HG02970 (cell line): ENCODE measurements around the gene EGFR.

Experiments used
- ATAC-seq: cut with Tn5 transposase; IDR thresholded peaks from one replicate; pipeline ENCODE4 v1.9.1; 2021; ENCODE audit warnings: mild to moderate bottlenecking, moderate library complexity, moderate number of reproducible peaks; ENCODE audit not compliant: unreplicated experiment, low FRiP score

Gene EGFR

DNA sequence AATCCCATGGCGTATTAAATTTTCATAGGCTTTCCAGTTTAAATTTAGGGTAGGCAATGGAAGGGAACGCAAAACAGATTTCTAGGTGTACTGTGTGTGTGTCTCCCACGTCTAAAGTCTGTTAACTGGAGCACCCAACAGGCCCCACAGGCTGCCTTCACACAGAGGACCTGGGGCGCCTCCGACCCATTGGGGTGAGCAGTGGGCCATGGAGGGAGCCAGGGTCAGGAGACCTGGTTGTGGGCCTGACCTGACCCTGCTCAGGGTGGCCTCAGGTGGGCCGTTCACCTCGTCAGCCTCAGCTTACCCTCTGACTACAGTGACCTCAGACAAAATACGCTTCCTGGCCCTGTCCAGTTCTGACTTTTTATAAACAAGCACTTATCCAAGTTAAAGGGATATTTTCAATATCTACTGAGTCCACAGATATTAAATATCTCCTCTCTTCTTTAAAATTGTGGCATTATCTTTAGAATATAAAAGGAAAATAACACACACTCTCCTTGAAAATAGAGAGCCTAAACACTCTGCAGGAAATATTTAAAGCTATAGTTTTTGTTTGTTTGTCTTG is 159.6 kb downstream of the EGFR start:
- ATAC-seq = no peak

DNA sequence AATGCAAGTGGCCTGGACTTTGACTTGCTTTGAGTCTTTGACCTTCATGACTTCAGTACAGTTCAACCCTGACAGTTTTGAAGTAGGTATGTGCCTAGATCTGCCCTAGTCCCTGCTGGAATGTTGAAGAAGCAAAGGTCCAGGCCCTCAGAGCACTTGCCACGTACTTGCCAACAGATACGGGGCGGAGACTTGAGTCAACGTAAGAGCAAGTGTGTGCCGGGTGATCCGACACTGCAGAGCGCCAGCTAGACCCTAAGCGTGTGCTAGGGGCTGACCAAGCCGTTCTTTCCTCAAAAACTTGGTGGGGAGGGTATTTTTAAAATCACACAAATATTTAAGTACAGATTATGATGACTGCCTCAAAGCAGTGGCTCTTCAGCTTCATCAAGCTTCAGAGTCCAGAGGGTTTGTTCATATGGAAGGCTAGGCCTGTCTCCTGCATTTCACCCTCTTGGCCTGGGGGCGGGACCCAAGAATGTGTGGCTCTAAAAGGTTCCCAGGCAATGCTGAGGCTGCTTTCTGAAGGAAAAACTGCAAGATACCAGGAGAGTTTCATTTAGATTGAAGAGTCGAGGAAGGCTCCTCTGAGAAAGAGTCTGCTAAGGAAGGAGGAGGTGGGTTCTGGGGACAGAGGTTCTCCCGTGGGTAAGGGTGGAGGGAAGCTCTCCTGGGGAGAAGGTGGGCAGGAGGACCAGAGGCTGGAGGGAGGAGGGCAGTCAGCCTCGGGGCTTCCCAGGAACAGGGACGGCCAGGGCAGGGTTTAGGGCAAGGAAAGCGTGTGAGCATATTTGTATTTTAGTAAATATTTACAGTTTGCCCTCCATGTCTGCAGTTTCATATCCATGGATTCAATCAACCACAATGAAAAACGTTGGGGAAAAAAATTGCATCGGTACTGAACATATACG is 160.3 kb downstream of the EGFR start:
- no peak for ATAC-seq

DNA sequence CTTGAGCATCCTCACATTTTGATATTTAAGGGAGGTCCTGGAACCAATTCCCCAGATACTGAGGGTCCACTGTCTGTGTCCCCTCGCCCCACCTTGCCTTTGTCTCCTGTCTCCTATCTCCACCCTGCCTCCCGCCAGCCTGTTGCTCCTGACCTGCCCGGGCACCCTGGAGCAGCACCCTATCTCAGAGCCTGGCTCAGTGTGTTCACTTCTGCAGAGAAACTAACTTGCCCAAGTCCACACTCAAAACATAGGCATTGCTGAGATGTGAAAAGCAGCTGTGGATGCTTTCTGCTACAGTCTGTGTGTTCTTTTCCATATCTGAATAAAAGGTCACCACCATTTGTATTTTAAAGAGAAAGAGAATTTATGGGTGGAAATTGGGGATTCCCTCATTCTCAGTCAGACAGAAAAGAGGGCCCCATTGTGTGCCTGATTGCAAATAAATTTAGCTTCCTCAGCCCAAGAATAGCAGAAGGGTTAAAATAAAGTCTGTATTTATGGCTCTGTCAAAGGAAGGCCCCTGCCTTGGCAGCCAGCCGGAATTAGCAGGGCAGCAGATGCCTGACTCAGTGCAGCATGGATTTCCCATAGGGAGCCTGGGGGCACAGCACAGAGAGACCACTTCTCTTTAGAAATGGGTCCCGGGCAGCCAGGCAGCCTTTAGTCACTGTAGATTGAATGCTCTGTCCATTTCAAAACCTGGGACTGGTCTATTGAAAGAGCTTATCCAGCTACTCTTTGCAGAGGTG is 161.3 kb downstream of the EGFR start:
- no peak for ATAC-seq

DNA sequence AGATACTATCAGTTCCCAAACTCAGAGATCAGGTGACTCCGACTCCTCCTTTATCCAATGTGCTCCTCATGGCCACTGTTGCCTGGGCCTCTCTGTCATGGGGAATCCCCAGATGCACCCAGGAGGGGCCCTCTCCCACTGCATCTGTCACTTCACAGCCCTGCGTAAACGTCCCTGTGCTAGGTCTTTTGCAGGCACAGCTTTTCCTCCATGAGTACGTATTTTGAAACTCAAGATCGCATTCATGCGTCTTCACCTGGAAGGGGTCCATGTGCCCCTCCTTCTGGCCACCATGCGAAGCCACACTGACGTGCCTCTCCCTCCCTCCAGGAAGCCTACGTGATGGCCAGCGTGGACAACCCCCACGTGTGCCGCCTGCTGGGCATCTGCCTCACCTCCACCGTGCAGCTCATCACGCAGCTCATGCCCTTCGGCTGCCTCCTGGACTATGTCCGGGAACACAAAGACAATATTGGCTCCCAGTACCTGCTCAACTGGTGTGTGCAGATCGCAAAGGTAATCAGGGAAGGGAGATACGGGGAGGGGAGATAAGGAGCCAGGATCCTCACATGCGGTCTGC is 162.2 kb downstream of the EGFR start:
- no peak for ATAC-seq

DNA sequence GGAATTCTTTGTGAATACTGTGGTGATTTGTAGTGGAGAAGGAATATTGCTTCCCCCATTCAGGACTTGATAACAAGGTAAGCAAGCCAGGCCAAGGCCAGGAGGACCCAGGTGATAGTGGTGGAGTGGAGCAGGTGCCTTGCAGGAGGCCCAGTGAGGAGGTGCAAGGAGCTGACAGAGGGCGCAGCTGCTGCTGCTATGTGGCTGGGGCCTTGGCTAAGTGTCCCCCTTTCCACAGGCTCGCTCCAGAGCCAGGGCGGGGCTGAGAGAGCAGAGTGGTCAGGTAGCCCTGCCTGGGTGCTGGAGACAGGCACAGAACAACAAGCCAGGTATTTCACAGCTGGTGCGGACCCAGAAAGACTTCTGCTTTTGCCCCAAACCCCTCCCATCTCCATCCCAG is 162.9 kb downstream of the EGFR start:
- ATAC-seq = no peak

DNA sequence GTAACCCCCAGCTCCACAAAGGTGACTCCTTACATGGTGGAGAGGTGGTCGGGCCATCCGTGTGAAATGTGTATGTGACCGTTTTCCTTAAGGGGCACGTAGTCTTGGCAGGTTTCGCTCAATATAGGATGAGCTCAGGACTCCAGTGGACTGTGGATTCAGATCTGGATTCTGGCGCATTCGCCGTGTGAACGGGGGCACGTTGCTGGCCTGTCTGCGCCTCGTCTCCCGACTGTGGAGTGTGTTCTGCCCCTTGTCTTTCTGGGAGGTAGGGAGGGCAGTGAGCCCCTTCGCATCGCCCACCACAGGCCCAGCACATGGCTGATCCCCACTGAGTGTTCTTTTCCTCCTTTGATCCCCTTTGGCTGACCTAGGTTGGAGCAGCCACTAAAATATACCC is 165.1 kb downstream of the EGFR start:
- ATAC-seq = no peak

DNA sequence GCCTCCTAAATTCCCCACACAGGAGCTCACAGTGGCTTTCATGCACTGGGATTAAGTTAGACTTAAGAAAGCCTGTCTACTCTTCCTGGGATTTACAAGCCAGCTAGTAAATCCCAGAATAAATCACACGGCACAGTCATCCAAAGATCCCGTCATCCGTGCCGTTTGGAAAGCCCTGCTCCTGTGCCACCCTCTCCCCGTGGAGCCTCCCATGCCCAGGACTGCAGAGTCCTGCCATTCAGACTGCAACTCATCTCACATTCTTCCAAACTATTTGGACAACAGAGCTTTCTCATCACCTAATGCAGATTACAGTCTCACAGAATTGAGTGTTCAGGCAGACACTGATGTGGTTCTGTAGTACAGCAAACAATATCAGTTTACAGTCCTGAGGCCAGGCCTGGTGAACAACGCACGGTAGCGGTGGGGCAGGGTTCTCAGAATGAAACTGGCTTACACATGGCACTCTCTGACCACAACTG is 166.5 kb downstream of the EGFR start:
- ATAC-seq = no peak

DNA sequence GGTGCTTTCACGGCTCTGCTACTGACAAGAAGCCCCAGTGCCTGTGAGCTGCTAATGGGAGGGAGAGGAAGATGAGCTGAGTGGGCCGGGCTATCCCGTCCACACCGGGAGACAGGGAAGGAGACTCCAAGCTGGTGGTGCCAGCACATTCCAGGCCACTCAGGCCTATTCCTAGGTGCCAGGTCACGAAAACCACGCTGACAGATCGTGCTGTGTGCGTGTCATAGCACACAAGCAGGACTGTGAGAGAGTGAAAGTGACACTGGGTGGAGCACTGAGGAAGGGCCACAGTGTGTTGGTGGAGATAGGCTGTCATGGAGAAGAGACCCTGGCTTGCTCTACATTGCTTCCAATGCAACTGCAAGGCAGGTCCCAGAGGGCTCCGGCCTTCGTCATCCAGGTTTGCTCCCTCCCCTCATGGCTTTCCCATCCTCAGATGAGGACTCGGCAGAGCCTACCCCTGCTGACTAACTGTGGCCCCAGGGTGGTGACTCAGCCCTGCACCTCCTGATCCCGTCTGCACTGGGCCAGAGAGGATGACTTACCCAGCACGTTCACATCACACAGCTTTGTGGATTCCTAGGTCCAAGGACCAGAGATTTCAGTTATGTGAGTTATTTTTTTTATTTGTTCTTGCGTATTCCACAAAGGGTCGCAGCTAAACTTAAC is 167.3 kb downstream of the EGFR start:
- no peak for ATAC-seq

DNA sequence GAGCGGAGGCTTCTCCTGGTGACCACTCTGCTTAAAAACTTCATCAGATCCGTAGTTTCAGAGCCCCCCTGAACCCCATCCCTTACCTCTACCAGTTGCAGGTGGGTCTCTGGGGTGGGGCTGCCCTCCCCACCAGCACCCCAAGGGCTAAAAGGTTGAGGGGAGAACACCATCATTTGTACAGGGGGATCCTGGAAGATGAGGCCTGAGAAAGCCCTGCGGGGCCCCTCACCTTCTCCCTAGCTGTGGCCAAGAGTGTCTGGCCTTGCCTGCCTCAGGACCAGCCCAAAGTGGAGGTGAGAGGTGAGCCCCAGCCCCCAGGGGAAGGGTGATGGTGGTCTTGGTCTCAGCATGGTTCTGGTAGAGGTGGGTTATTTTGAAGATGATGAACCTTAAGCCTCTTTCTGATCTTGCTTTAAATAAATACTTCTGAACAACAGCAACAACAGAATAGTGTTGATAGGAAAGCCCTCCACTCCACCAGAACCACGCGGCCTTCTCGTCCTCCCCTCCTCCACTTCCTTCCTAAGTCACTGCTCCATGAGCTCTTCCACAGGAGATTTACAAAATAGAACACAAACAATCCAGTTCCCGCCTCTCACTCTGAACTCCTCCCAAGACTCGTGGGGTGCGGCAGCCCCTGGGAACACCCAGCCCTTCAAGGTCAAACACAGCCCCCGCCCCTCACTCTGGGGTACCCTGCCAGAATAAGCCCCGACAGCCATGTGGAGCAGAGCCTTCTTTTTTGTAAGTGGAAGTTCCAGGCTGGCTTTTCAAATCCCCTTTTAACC is 169.1 kb downstream of the EGFR start:
- ATAC-seq = no peak

DNA sequence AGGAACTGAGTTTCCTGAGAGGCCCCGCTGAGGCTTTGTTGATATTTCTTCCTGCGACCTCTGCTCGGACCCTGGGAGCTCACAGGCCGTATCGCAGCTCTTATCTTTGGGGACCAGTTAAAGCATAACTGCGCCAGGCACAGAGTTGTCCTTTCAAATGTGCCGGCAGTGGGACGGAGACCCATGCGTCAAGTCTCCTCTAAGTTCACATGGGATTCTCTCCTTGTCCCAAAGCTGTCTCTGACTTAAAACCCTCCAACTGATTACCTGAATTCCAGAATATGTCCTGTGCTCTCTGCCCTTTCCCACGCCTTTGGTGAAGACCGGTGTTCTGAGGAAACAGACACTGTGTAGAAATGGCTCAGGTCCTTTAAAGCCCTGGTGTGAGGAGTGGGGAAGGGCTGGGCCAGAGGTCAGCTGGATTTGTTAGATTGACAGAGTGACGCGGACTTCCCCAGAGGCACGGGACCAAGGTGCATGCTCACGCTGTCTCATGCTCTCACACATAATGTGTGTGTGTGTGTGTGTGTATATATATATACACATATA is 169.8 kb downstream of the EGFR start:
- ATAC-seq = no peak

DNA sequence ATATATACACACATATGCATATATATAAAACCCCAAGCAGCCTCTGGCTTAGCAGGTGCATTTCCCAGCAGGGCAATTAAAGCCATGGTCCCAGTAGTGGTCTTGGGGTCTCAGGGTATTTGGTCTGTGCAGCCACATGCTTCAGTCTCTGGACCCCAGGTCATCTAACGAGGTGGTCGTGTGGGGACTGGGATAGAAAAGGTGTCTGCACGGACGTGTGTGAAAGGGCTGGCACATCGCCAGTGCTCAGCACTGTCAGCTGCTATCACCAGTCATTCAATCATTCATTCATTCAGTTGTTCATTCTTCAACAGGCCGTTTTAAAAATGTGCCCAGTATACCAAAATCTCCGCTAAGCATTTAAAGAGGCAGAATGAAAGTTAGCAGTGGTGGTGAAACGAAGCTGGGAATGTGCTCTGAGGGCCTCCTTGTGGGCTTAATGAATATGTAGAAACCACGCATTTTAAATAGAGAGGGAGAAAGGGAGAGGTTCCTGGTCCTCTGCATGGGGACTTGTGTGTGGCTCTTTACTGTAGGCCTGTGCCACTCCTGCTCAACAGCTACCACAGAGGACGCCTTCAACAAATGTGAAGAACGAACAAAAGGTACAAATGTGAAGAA is 170.4 kb downstream of the EGFR start:
- no peak for ATAC-seq

DNA sequence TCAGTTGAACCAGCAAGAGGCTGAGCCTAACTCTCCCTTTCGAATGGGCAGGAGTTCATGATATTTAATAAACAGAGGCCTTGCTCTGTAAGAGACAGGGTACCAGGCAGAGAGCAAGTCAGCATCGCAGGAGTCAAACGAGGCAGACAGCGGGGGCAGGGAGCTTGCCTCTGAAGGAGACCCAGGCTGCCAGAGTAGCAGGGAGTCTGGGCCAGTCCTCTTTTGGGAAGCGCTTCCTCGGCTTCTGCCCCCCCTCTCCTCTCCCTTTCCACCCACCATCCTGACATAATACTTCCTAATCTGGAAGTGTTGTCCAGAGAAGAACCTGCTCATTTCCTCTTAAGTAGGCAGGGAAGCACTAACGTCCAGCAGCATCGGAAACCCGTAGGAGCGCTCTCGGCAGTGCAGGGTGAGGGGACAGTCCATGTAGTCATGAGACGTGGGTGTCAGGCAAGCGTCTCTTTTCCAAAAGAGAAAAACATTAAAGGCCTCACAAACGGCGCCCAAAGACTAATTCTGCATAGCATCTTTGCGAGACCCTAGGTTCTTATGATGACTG is 171.1 kb downstream of the EGFR start:
- no peak for ATAC-seq

DNA sequence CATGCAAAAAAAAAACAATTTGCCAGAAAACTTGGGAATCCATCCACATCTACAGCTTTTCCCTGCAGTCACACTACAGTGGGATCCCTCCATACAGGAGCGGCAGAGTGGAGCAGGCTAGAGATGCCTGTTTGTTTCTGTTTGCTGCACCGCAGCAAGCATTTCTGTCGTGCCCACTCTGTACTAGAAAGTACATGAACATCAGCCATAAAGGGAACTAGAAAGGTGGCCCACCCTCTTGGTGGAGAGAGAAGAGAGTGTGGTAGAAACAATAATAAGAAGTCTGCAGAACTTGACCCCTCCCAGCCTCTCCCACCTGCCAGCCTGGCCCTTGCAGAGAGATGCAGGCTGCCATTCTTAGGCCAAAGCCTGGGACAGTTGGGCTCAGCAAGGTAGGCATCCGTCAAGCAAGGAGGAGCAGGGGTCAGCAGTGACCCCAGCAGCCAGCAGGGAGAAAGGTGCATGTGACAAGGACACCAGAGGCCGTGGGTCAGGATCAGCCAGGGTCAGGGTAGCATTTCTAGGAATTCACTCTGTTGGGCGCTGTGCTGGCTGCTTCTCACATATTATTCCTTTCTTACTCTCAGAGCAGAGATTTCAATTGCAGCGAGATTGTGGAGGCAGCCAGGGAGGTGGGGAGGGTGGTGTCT is 171.8 kb downstream of the EGFR start:
- ATAC-seq = no peak

DNA sequence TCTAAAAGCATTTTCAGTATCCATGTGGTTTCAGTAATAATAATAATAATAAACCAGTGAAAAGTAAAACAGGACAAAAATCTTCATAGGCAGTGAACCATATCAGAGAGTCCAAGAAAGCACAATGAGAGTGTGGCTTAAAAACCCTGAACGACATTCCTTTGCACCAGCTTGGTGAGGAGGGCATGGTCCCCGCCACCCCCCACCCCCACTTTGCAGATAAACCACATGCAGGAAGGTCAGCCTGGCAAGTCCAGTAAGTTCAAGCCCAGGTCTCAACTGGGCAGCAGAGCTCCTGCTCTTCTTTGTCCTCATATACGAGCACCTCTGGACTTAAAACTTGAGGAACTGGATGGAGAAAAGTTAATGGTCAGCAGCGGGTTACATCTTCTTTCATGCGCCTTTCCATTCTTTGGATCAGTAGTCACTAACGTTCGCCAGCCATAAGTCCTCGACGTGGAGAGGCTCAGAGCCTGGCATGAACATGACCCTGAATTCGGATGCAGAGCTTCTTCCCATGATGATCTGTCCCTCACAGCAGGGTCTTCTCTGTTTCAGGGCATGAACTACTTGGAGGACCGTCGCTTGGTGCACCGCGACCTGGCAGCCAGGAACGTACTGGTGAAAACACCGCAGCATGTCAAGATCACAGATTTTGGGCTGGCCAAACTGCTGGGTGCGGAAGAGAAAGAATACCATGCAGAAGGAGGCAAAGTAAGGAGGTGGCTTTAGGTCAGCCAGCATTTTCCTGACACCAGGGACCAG is 172.5 kb downstream of the EGFR start:
- ATAC-seq = no peak

DNA sequence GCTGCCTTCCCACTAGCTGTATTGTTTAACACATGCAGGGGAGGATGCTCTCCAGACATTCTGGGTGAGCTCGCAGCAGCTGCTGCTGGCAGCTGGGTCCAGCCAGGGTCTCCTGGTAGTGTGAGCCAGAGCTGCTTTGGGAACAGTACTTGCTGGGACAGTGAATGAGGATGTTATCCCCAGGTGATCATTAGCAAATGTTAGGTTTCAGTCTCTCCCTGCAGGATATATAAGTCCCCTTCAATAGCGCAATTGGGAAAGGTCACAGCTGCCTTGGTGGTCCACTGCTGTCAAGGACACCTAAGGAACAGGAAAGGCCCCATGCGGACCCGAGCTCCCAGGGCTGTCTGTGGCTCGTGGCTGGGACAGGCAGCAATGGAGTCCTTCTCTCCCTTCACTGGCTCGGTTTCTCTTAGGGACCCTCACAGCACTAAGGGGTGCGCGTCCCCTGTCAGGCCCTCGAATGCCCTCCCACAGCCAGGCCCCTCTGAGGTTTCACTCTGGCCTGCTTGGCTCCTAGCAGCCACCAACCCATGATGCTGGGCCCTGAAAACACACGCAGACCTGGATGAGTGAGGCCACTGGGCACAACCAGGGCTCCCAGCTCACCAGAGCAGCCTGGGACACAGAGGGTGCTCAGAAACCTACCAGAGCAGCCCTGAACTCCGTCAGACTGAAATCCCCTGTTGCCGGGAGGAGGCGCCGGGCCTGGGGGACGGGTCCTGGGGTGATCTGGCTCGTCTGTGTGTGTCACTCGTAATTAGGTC is 173.3 kb downstream of the EGFR start:
- ATAC-seq = no peak

DNA sequence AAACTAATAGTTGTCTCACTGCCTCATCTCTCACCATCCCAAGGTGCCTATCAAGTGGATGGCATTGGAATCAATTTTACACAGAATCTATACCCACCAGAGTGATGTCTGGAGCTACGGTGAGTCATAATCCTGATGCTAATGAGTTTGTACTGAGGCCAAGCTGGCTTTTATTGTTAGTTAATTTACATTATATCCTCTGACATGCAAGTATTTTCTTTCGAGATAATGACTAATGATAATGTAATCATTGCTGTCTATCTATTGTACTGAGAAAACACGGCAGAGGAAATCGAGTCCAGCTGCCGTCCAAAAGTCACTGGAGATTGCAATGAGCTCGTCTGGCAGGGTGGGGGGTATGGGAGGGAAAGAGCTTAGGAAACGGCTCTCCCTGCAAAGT is 173.9 kb downstream of the EGFR start:
- ATAC-seq = no peak

DNA sequence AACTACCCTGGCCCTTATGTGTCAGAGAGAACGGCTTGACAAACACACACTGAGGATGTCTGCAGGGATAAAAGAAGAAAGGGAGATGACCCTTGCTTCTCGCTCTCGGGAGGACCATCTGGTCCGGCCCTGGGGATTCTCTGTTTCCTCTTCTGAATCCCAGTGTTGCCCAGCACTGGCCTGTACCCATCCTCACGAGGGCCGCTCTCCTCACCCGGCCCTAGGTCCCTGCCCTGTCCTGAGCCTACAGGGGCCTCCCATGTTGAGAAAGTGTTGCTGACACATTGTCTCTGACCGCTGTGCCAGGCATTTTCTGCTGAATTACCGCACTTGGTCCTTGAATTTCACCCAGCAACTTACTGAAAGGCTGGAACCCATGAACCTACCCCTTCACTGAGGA is 174.4 kb downstream of the EGFR start:
- ATAC-seq = no peak
